Ovary (tissue), 3 donors: ENCODE results near the gene PMFBP1.

Experiments used
- CTCF ChIP-seq, 3 donors: fragments of 450-650 bp in 2 of 3; fragments of 200-600 bp in 1 of 3; IDR thresholded peaks; one replicate each; pipeline versions ENCODE4 v1.5.1 to v1.8.0; 2016 to 2022; ENCODE audit warnings: antibody characterized with exemption in 3 of 3, mild to moderate bottlenecking in 1 of 3
- EP300 ChIP-seq: sonication (generic); formaldehyde crosslinking; IDR thresholded peaks from one replicate; pipeline ENCODE4 v1.6.1; 2017; ENCODE audit warnings: antibody characterized with exemption
- POLR2A ChIP-seq: fragments of 450-650 bp; IDR thresholded peaks from one replicate; pipeline ENCODE4 v1.6.1; 2017; ENCODE audit warnings: antibody characterized with exemption, mild to moderate bottlenecking, moderate library complexity
- donor health status: DM: no; HTN: no; CAD: no.

DNA sequence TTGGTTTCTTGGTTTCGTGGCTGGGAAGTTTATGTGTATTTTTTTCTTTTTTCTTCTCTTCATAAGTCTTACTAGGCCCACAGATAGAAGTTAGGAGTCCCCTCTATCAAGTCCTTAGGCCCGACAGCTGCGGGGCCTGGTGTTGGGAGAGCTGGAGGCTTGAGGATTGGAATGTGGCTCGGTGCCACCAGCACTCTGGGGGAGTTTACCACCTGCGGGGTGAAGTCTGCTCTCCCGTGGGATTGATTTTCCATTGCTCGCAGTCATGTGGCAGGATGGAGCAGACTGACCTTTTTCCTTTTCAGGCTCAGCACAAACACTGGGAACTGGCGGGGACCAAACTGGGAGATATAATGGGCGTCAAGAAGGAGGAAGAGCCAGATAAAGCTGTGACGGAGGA lies 70.8 kb downstream of the PMFBP1 start:
- TF ChIP-seq CTCF (IDR thresholded peaks at IDR 0.05): no peak
- TF ChIP-seq POLR2A: no peak
- no peak for TF ChIP-seq EP300
